ENCODE results near the gene C4orf50.

The C4orf50 gene

DNA sequence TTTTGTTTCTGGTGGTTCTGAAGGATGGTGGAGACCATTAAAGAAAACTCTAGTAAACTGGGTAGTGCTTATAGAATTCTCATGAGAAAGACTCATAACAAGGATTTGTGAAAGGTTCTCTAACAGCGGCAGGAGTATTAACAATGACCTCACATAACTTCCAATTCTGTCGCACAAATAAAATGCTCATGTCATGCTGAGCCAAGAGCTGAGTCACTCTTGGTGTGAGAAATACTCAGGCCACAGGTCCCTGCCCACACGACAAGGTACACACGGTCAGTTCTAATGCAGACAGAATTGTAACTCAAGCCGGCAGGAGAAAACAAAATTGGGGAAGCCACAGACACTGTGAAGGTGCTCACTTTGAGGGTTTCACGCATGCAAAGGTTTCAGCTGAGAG lies 34.4 kb upstream of the C4orf50 start:
- TF ChIP-seq RARB (CRISPR knock-in tag; IDR thresholded peaks at IDR 0.05) (no peak), SNAI2 (CRISPR knock-in tag; IDR thresholded peaks at IDR 0.05) (no peak), CSDC2 (CRISPR knock-in tag; IDR thresholded peaks at IDR 0.05) (no peak), BACH2 (CRISPR knock-in tag; IDR thresholded peaks at IDR 0.05; ENCODE audit: borderline replicate concordance) (no peak), GLIS3 (CRISPR knock-in tag; IDR thresholded peaks at IDR 0.05) (no peak), ZFP30 (CRISPR knock-in tag; IDR thresholded peaks at IDR 0.05) (no peak)
- TF ChIP-seq, protein P1, sequence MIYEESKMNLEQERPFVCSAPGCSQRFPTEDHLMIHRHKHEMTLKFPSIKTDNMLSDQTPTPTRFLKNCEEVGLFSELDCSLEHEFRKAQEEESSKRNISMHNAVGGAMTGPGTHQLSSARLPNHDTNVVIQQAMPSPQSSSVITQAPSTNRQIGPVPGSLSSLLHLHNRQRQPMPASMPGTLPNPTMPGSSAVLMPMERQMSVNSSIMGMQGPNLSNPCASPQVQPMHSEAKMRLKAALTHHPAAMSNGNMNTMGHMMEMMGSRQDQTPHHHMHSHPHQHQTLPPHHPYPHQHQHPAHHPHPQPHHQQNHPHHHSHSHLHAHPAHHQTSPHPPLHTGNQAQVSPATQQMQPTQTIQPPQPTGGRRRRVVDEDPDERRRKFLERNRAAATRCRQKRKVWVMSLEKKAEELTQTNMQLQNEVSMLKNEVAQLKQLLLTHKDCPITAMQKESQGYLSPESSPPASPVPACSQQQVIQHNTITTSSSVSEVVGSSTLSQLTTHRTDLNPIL (CRISPR knock-in tag; IDR thresholded peaks at IDR 0.05; ENCODE audit: low read depth): no peak
- no peak for ATAC-seq

DNA sequence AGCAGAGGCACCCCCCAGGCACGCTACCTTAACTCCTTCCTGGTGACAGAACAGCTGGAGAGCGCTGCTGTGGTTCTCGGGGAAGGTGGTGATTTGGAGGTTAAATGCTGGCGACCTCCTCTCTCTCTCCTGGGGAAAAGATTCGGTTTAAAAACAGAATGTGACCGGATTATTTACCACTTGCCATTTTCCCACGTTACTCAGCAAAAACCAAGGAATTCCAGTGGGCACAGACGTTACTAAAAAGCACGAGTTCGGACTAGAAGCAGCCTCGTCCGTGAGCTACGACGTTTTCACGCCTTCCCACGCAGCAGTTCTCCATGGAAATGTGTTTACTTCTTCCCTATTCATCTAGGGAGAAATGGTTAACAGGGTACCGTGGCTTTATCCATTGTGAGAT lies 32.3 kb upstream of the C4orf50 start:
- no peak for ATAC-seq
- TF ChIP-seq, protein P1 (CRISPR knock-in tag; IDR thresholded peaks at IDR 0.05; ENCODE audit: low read depth): no peak

DNA sequence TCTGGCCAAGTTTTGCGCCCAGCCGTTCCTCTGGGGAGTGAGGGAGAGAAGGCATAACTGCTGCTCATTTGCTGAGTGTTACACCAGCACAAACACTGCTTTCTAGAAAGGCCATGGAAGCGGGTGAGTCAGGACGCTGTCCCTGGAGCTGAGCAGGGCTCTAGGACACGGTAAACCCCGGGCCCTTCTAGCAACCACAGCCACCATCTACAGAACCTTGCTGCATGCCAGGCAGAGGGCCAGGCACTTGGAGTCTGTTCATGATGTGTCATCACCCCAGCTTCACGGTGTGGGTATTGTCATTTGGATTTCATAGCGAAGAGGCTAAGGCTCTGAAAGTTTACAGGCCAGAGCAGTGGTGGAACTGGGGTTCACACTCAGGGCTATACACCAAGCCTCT lies 31.8 kb upstream of the C4orf50 start:
- ATAC-seq: no peak
- TF ChIP-seq RARB (CRISPR knock-in tag; IDR thresholded peaks at IDR 0.05): no peak
- TF ChIP-seq, protein P2, sequence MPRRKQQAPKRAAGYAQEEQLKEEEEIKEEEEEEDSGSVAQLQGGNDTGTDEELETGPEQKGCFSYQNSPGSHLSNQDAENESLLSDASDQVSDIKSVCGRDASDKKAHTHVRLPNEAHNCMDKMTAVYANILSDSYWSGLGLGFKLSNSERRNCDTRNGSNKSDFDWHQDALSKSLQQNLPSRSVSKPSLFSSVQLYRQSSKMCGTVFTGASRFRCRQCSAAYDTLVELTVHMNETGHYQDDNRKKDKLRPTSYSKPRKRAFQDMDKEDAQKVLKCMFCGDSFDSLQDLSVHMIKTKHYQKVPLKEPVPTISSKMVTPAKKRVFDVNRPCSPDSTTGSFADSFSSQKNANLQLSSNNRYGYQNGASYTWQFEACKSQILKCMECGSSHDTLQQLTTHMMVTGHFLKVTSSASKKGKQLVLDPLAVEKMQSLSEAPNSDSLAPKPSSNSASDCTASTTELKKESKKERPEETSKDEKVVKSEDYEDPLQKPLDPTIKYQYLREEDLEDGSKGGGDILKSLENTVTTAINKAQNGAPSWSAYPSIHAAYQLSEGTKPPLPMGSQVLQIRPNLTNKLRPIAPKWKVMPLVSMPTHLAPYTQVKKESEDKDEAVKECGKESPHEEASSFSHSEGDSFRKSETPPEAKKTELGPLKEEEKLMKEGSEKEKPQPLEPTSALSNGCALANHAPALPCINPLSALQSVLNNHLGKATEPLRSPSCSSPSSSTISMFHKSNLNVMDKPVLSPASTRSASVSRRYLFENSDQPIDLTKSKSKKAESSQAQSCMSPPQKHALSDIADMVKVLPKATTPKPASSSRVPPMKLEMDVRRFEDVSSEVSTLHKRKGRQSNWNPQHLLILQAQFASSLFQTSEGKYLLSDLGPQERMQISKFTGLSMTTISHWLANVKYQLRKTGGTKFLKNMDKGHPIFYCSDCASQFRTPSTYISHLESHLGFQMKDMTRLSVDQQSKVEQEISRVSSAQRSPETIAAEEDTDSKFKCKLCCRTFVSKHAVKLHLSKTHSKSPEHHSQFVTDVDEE (CRISPR knock-in tag; IDR thresholded peaks at IDR 0.05): no peak
- TF ChIP-seq, protein P1 (CRISPR knock-in tag; IDR thresholded peaks at IDR 0.05; ENCODE audit: low read depth): no peak

DNA sequence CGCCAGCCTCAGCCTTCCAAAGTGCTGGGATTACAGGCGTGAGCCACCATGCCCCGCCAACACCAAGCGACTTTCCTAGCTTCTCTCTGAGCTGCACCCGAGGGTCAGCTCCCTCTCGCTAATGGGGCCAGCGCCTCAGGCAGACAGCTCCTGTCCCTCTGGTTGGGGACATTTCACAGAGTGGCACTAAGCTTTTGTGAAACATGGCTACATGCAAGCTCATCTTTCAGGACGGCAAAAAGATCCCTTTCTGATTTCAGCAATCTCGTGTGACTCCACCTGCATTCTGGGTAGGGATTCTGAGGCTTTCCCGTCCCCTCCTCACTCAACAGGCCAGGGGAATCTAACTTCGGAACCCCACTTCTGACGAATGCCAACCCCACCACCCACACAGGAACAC lies 31.0 kb upstream of the C4orf50 start:
- TF ChIP-seq ZNF70 (CRISPR knock-in tag; IDR thresholded peaks at IDR 0.05) (no peak), ESRRG (CRISPR knock-in tag; IDR thresholded peaks at IDR 0.05) (no peak), SNAI2 (CRISPR knock-in tag; IDR thresholded peaks at IDR 0.05) (no peak)
- TF ChIP-seq, protein P2 (CRISPR knock-in tag; IDR thresholded peaks at IDR 0.05): no peak
- no peak for ATAC-seq

DNA sequence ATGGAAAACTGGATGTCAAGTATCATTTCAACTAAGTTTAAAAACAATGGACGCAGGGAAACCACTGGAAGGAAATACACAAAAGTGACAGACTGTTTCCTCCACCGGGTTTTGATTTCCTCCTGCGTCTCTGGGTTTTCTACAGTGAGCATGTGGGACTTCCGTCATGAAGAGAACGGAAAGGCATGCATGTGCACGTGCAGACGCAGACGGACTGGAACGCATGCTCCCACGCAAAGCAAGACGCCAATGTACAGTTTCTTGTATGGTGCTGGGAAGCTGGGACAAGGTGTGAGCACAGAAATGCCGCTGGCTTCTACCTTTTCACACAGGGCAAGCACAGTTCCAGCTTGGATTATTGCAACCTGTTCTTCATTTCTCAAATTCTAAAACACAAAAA lies 30.3 kb upstream of the C4orf50 start:
- TF ChIP-seq TCF4 (CRISPR knock-in tag; IDR thresholded peaks at IDR 0.05; ENCODE audit: borderline replicate concordance) (no peak), SNAI2 (CRISPR knock-in tag; IDR thresholded peaks at IDR 0.05) (no peak), RARB (CRISPR knock-in tag; IDR thresholded peaks at IDR 0.05) (no peak)
- no peak for ATAC-seq

DNA sequence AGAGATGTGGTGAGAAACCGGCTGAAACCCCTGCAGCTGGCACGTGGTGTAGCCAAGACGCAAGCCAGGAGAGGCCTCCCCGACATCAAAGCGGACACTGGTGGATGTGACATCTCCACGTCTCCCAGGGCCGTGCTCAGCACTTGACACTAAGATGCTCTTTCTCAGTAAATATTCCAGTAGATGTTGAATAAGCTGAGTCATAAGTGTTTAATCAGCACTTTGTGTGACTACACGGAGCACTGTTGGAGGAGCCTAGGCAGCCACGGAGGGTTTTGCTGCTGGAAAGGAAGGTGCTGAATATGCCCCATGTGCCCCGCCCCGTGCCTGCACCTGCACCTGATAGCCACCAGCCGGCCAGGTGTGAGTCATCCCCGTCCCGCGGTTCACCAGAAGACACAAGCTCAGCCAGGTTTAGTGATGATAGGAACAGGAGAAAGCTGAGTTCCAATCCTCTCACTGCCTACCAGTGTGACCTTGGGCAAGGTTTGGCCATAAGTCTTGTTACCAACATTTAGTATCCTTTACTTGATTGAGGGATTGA lies 29.0 kb upstream of the C4orf50 start:
- TF ChIP-seq, protein P2 (CRISPR knock-in tag; IDR thresholded peaks at IDR 0.05): no peak
- TF ChIP-seq ZFP30 (CRISPR knock-in tag; IDR thresholded peaks at IDR 0.05): no peak
- no peak for TF ChIP-seq ARNTL (CRISPR knock-in tag; IDR thresholded peaks at IDR 0.05; ENCODE audit: borderline replicate concordance, low read depth)
- TF ChIP-seq ISL1 (CRISPR knock-in tag; IDR thresholded peaks at IDR 0.05): no peak
- TF ChIP-seq TCF4 (CRISPR knock-in tag; IDR thresholded peaks at IDR 0.05; ENCODE audit: borderline replicate concordance): no peak
- no peak for TF ChIP-seq RARB (CRISPR knock-in tag; IDR thresholded peaks at IDR 0.05)
- no peak for ATAC-seq

All from SK-N-SH treated with all-trans-retinoic acid at 6 μM for 48 hours (cell line).